HepG2 (cell line): Measurements from ENCODE around the gene PNP. TPM values are rescaled to one million over a fixed set of nuclear protein-coding genes. Genes with fewer than 3 reads are reported as not detected.

Experiments
- ARNTL ChIP-seq: sonication (generic); formaldehyde crosslinking; IDR thresholded peaks from 2 replicates; pipeline ENCODE4 v1.4.0; 2020; ENCODE audit warnings: mild to moderate bottlenecking, missing genetic modification reagents
- CAMTA2 ChIP-seq: sonication (generic); formaldehyde crosslinking; IDR thresholded peaks from 2 replicates; pipeline ENCODE4 v1.4.0; 2020; ENCODE audit warnings: mild to moderate bottlenecking, missing genetic modification reagents, borderline replicate concordance
- ZNF329 ChIP-seq: sonication (generic); formaldehyde crosslinking; IDR thresholded peaks from 2 replicates; pipeline ENCODE4 v1.9.0; 2021; ENCODE audit warnings: low read depth, mild to moderate bottlenecking, missing genetic modification reagents
- ZNF605 ChIP-seq: sonication (generic); formaldehyde crosslinking; IDR thresholded peaks from 2 replicates; pipeline ENCODE4 v1.8.0; 2022; ENCODE audit warnings: mild to moderate bottlenecking, missing genetic modification reagents
- polyA plus RNA-seq, 8 experiments: library from polyadenylated mRNA; depleted of rRNA in 3 of 8; stranded (reverse) in 7 of 8; unstranded in 1 of 8; fragments of >200 nt; fragmentation: Illumina TruSeq in 4 of 8; extraction: Trizol in 4 of 8; gene quantifications; 2 replicates each; pipeline versions ENCODE4 v1.2.1 to v1.2.3, GENCODE V29; 2011 to 2016; ENCODE audit warnings: low read depth in 4 of 8, missing spikeins in 1 of 8, mixed read lengths in 1 of 8; ENCODE audit not compliant: insufficient read depth in 1 of 8
- total RNA-seq, 5 experiments: library from RNA; depleted of rRNA; stranded (reverse); fragments of >200 nt; fragmentation: Illumina TruSeq; extraction: Trizol; gene quantifications; 2 replicates each; pipeline ENCODE4 v1.2.3, GENCODE V29; 2016; ENCODE audit warnings: low read depth in 1 of 5
- TF ChIP-seq, protein P1 (sequence below): sonication (generic); formaldehyde crosslinking; IDR thresholded peaks from 2 replicates; pipeline ENCODE4 v1.5.1; 2020; ENCODE audit warnings: mild to moderate bottlenecking, missing genetic modification reagents
- TF ChIP-seq, protein P2 (sequence below): sonication (generic); formaldehyde crosslinking; IDR thresholded peaks from 2 replicates; pipeline ENCODE4 v1.4.0; 2020; ENCODE audit warnings: missing genetic modification reagents, borderline replicate concordance
- TF ChIP-seq, protein P3 (sequence below): sonication (generic); formaldehyde crosslinking; IDR thresholded peaks from 2 replicates; pipeline ENCODE4 v1.8.0; 2022; ENCODE audit warnings: low read depth, missing genetic modification reagents
- TF ChIP-seq, protein P4 (sequence below): IDR thresholded peaks from 2 replicates; pipeline ENCODE4 v1.4.0; 2020; ENCODE audit warnings: mild to moderate bottlenecking, missing genetic modification reagents
- TF ChIP-seq, protein P5 (sequence below): sonication (generic); formaldehyde crosslinking; IDR thresholded peaks from 2 replicates; pipeline ENCODE4 v1.4.0; 2020; ENCODE audit warnings: missing genetic modification reagents, borderline replicate concordance

Gene PNP
- total and polyA plus RNA-seq, 2 of the 13 experiments (the other 11 are each of a cell fraction or from before 2014, with no cell fraction given) = 45.4 to 74.8 TPM

DNA sequence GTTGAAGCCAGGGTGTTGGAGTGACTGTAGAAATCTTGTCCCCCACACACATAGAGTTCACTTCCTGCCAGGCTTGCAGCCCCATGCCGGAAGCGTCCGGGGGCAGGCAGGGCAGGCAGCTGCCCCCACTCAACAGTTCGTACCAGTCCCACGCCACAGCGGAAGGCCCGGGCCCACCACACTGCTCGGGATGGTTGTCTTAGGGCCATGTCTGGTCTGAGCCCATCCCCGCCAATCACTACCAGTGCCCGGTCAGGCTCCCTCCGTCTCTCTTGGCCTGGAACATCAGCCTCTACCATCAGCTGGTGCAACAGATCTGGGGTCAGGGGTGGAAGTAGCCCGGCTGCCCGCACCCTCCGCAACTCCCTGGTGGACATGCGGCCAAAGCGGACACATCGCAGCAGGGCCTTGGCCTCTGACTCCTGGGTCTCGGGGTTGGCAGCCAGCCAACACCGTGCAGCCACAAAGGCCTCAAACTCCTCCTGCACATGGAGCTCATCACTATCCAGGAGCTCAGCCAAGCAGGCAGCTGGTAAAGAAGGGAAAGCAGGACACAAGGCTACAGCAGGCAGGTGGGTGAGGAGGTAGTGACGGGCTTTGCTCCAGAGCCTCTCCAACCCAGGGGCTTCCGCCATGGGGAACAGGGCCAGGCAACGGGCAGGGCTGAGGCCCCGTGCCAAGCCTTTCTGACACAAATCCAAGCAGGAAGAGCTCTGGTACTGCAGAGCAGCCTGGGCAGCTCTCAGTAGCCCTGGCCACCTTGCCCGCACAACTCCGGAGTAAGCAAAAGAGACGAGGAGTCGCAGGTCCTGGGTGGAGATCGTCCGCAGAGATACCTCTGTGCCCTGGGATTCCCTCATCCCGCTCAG, 39.2 kb upstream of the PNP start (continued):
- TF ChIP-seq, protein P1, sequence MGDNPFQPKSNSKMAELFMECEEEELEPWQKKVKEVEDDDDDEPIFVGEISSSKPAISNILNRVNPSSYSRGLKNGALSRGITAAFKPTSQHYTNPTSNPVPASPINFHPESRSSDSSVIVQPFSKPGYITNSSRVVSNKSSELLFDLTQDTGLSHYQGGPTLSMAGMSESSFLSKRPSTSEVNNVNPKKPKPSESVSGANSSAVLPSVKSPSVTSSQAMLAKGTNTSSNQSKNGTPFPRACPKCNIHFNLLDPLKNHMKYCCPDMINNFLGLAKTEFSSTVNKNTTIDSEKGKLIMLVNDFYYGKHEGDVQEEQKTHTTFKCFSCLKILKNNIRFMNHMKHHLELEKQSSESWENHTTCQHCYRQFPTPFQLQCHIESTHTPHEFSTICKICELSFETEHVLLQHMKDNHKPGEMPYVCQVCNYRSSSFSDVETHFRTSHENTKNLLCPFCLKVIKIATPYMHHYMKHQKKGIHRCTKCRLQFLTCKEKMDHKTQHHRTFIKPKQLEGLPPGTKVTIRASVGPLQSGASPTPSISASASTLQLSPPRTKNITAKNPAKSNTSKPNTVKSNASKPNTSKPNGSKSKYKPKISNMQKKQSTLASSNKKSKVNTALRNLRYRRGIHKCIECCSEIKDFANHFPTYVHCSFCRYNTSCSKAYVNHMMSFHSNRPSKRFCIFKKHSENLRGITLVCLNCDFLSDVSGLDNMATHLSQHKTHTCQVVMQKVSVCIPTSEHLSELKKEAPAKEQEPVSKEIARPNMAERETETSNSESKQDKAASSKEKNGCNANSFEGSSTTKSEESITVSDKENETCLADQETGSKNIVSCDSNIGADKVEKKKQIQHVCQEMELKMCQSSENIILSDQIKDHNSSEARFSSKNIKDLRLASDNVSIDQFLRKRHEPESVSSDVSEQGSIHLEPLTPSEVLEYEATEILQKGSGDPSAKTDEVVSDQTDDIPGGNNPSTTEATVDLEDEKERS (CRISPR knock-in tag) = peak; percentile 79
- TF ChIP-seq ARNTL (peak; percentile 40; the same call in 1 of the 2 replicates), CAMTA2 (CRISPR knock-in tag) (no peak; the same call in 1 of the 2 replicates), ZNF329 (CRISPR knock-in tag) (no peak), ZNF605 (CRISPR knock-in tag) (no peak)
- TF ChIP-seq, protein P2, sequence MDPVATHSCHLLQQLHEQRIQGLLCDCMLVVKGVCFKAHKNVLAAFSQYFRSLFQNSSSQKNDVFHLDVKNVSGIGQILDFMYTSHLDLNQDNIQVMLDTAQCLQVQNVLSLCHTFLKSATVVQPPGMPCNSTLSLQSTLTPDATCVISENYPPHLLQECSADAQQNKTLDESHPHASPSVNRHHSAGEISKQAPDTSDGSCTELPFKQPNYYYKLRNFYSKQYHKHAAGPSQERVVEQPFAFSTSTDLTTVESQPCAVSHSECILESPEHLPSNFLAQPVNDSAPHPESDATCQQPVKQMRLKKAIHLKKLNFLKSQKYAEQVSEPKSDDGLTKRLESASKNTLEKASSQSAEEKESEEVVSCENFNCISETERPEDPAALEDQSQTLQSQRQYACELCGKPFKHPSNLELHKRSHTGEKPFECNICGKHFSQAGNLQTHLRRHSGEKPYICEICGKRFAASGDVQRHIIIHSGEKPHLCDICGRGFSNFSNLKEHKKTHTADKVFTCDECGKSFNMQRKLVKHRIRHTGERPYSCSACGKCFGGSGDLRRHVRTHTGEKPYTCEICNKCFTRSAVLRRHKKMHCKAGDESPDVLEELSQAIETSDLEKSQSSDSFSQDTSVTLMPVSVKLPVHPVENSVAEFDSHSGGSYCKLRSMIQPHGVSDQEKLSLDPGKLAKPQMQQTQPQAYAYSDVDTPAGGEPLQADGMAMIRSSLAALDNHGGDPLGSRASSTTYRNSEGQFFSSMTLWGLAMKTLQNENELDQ (CRISPR knock-in tag) = no peak
- TF ChIP-seq, protein P3, sequence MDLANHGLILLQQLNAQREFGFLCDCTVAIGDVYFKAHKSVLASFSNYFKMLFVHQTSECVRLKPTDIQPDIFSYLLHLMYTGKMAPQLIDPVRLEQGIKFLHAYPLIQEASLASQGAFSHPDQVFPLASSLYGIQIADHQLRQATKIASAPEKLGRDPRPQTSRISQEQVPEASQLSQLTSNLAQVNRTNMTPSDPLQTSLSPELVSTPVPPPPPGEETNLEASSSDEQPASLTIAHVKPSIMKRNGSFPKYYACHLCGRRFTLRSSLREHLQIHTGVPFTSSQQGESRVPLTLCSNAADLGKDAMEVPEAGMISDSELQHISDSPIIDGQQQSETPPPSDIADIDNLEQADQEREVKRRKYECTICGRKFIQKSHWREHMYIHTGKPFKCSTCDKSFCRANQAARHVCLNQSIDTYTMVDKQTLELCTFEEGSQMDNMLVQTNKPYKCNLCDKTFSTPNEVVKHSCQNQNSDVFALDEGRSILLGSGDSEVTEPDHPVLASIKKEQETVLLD (CRISPR knock-in tag) = no peak
- TF ChIP-seq, protein P4, sequence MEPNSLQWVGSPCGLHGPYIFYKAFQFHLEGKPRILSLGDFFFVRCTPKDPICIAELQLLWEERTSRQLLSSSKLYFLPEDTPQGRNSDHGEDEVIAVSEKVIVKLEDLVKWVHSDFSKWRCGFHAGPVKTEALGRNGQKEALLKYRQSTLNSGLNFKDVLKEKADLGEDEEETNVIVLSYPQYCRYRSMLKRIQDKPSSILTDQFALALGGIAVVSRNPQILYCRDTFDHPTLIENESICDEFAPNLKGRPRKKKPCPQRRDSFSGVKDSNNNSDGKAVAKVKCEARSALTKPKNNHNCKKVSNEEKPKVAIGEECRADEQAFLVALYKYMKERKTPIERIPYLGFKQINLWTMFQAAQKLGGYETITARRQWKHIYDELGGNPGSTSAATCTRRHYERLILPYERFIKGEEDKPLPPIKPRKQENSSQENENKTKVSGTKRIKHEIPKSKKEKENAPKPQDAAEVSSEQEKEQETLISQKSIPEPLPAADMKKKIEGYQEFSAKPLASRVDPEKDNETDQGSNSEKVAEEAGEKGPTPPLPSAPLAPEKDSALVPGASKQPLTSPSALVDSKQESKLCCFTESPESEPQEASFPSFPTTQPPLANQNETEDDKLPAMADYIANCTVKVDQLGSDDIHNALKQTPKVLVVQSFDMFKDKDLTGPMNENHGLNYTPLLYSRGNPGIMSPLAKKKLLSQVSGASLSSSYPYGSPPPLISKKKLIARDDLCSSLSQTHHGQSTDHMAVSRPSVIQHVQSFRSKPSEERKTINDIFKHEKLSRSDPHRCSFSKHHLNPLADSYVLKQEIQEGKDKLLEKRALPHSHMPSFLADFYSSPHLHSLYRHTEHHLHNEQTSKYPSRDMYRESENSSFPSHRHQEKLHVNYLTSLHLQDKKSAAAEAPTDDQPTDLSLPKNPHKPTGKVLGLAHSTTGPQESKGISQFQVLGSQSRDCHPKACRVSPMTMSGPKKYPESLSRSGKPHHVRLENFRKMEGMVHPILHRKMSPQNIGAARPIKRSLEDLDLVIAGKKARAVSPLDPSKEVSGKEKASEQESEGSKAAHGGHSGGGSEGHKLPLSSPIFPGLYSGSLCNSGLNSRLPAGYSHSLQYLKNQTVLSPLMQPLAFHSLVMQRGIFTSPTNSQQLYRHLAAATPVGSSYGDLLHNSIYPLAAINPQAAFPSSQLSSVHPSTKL = peak; percentile 72
- TF ChIP-seq, protein P5, sequence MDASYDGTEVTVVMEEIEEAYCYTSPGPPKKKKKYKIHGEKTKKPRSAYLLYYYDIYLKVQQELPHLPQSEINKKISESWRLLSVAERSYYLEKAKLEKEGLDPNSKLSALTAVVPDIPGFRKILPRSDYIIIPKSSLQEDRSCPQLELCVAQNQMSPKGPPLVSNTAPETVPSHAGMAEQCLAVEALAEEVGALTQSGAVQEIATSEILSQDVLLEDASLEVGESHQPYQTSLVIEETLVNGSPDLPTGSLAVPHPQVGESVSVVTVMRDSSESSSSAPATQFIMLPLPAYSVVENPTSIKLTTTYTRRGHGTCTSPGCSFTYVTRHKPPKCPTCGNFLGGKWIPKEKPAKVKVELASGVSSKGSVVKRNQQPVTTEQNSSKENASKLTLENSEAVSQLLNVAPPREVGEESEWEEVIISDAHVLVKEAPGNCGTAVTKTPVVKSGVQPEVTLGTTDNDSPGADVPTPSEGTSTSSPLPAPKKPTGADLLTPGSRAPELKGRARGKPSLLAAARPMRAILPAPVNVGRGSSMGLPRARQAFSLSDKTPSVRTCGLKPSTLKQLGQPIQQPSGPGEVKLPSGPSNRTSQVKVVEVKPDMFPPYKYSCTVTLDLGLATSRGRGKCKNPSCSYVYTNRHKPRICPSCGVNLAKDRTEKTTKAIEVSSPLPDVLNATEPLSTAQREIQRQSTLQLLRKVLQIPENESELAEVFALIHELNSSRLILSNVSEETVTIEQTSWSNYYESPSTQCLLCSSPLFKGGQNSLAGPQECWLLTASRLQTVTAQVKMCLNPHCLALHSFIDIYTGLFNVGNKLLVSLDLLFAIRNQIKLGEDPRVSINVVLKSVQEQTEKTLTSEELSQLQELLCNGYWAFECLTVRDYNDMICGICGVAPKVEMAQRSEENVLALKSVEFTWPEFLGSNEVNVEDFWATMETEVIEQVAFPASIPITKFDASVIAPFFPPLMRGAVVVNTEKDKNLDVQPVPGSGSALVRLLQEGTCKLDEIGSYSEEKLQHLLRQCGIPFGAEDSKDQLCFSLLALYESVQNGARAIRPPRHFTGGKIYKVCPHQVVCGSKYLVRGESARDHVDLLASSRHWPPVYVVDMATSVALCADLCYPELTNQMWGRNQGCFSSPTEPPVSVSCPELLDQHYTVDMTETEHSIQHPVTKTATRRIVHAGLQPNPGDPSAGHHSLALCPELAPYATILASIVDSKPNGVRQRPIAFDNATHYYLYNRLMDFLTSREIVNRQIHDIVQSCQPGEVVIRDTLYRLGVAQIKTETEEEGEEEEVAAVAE = no peak
